Mucosa of rectum (tissue), 2 donors: Measurements from ENCODE around the gene C9orf40.

Experiments
- H3K27ac ChIP-seq, 2 donors: one replicate each; pipeline ENCODE4 v1.7.0; 2013; ENCODE audit warnings: inconsistent platforms in 2 of 2, low read depth in 2 of 2, low read length in 2 of 2
- H3K27me3 ChIP-seq, 2 donors: one replicate each; pipeline ENCODE4 v1.7.0; 2013; ENCODE audit warnings: low read length in 2 of 2; ENCODE audit not compliant: control insufficient read depth in 2 of 2, insufficient read depth in 2 of 2
- H3K36me3 ChIP-seq, 2 donors: one replicate each; pipeline ENCODE4 v1.7.0; 2013; ENCODE audit warnings: low read length in 2 of 2; ENCODE audit not compliant: control insufficient read depth in 2 of 2, insufficient read depth in 2 of 2
- H3K4me1 ChIP-seq, 2 donors: one replicate each; pipeline ENCODE4 v1.7.0; 2013; ENCODE audit warnings: low read length in 2 of 2, mild to moderate bottlenecking in 1 of 2; ENCODE audit not compliant: control insufficient read depth in 2 of 2, insufficient read depth in 2 of 2
- H3K4me3 ChIP-seq, 2 donors: one replicate each; pipeline ENCODE4 v1.7.0; 2013; ENCODE audit warnings: low read length in 2 of 2
- H3K9ac ChIP-seq, 2 donors: one replicate each; pipeline ENCODE4 v1.7.0; 2013; ENCODE audit warnings: low read length in 2 of 2, low read depth in 1 of 2, mild to moderate bottlenecking in 1 of 2
- H3K9me3 ChIP-seq, 2 donors: one replicate each; pipeline ENCODE4 v1.7.0; 2013; ENCODE audit warnings: low read length in 2 of 2; ENCODE audit not compliant: control insufficient read depth in 2 of 2
- donor health status: healthy.
- donor health status: Normal muscosa, but diverticular disease.

The C9orf40 gene

GRCh38 chr9:74963056-74963455, 10.3 kb upstream of the C9orf40 start:
- Histone ChIP-seq H3K4me1 (no peaks in the 10 kb centered on the region), H3K9me3 (peaks cover 0 to 2% of the 10 kb centered on the region in 2 donors), H3K4me3 (no peak overlapping the region), H3K36me3 (no peaks in the 10 kb centered on the region), H3K27me3 (no peaks in the 10 kb centered on the region), H3K9ac (no peak overlapping the region), H3K27ac (no peak overlapping the region)

DNA sequence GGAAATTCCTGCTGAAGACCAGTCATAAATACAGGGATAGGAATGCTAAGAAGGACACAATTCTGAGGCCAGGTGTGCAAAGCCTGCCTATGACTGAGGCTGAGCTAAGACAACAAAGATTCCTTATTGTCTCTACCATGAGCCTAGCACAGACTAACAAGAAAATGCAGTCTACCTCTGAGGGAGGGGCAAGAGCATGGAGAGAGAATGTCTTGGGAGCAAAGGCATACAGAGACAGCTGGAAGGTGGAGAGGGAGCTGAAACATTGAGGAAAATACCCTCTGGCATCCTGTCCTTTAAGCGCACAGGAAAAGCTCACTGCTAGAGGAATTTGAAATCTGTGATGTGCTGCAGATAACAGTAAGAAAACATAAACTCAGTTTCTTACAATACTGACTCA, 8.8 kb upstream of the C9orf40 start:
- Histone ChIP-seq H3K27me3 (no peaks in the 10 kb centered on the region), H3K36me3 (no peaks in the 10 kb centered on the region), H3K27ac (no peak overlapping the region), H3K9ac (no peak overlapping the region), H3K9me3 (peaks cover 0 to 2% of the 10 kb centered on the region in 2 donors), H3K4me3 (no peak overlapping the region), H3K4me1 (no peaks in the 10 kb centered on the region)

DNA sequence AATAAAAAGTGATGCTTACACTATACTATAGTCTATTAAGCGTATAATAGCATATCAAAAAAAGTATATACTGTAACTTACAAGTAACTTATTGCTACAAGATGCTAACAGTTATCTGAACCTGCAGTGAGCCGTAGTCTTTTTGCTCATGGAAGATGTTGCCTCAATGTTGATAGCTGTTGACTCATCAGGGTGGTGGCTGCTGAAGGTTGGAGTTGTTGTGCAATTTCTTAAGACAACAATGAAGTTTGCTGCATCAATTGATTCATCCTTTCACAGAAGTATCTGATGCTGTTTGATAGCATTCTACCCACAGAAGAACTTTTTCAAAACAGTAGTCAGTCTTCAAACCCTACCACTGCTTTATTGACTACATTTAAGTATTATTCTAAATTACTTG, 7.8 kb upstream of the C9orf40 start:
- Histone ChIP-seq H3K9me3 (peaks cover 0 to 2% of the 10 kb centered on the region in 2 donors), H3K36me3 (no peaks in the 10 kb centered on the region), H3K27me3 (no peaks in the 10 kb centered on the region), H3K4me3 (no peak overlapping the region), H3K4me1 (no peaks in the 10 kb centered on the region), H3K27ac (no peak overlapping the region), H3K9ac (no peak overlapping the region)

DNA sequence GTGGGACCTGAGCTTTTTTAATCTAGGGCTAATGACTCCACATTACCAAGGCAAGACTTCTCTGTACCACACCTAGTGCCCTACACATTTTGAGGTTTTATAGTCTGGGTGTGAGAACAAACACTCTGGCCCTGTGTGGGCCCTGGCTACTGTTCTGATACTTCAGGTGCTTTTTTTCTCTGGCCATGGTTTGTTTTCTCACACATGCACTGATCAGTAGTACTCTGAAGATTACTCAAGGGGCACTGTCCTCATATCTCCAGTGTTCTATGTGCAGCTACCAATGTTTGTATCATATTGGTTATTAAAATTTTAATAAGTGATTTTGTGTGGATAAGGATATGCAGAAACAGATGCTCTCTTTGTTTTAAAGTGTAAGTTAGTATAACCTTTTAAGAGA, 5.9 kb upstream of the C9orf40 start:
- no peaks in the 10 kb centered on the region for H3K27me3 ChIP-seq
- no peak overlapping the region for H3K27ac ChIP-seq
- no peaks in the 10 kb centered on the region for H3K36me3 ChIP-seq
- no peak overlapping the region for H3K4me3 ChIP-seq
- H3K9me3 ChIP-seq = peaks cover 0 to 2% of the 10 kb centered on the region in 2 donors
- no peaks in the 10 kb centered on the region for H3K4me1 ChIP-seq
- H3K9ac ChIP-seq = no peak overlapping the region

DNA sequence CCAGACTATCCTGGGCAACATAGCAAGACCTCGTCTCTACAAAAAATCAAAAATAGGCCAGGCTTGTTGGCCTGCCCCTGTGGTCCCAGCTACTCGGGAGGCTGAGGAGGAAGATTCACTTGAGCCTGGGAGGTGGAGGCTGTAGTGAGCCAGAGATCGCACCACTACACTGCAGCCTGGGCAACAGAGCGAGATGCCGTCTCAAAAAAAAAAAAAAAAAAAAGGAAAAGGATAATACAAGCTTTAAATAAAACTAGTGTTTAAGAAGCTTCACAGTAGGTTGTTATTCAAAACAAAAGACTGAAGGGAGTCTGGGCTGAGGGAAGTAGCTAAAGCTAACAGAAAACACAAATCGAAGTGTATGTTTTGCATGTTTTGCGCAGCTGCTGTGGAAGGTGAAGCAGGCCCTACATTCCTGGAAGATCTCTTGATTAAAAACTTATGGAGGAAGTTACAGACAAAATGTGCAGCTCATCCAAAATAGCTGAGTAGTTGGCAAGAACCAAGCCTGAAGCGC, 581 bp upstream of the C9orf40 start:
- Histone ChIP-seq H3K9ac (peak overlapping the region; percentile 87 to 96), H3K4me1 (peaks cover 4 to 6% of the 10 kb centered on the region in 2 donors), H3K36me3 (no peaks in the 10 kb centered on the region), H3K4me3 (peak overlapping the region; percentile 75 to 96), H3K9me3 (no peaks in the 10 kb centered on the region), H3K27me3 (no peaks in the 10 kb centered on the region), H3K27ac (peak overlapping the region; percentile 91 to 97)

GRCh38 chr9:74951725-74952151, 974 bp downstream of the C9orf40 start:
- Histone ChIP-seq H3K4me1 (peaks cover 4 to 6% of the 10 kb centered on the region in 2 donors), H3K9me3 (no peaks in the 10 kb centered on the region), H3K36me3 (no peaks in the 10 kb centered on the region), H3K27me3 (no peaks in the 10 kb centered on the region), H3K27ac (peak overlapping the region; percentile 91 to 97), H3K9ac (peak overlapping the region; percentile 86 to 92), H3K4me3 (peak overlapping the region; percentile 93 to 96)

DNA sequence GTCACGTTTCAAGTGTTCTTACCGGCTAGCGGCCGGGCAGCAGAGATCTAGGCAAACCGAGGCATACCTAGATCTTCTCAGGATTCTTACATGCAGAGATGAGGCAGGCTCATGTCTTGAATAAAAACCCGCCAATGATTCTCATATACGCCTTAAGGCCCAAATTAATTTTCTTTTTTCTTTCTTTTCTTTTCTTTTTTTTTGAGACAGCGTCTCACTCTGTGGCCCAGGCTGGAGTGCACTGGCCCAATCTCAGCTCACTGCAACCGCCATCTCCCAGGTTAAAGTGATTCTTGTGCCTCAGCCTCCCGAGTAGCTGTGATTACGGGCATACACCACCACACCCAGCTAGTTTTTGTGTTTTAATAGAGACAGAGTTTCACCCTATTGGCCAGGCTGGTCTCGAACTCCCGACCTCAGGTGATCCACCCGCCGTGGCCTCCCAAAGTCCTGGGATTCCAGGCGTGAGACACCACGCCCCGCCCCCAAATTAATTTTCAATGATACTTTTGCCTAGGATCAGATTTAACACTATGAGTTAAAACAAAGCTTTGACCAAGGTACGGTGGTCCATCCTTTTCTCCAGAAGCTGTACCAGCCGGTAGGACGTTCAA, 1.5 kb downstream of the C9orf40 start:
- H3K4me3 ChIP-seq = peak overlapping the region; percentile 93 to 96
- no peaks in the 10 kb centered on the region for H3K27me3 ChIP-seq
- no peaks in the 10 kb centered on the region for H3K36me3 ChIP-seq
- peaks cover 4 to 6% of the 10 kb centered on the region in 2 donors for H3K4me1 ChIP-seq
- H3K27ac ChIP-seq = peak overlapping the region; percentile 91 to 97
- H3K9me3 ChIP-seq = no peaks in the 10 kb centered on the region
- peak overlapping the region; percentile 86 to 92 for H3K9ac ChIP-seq

- no peaks in the 10 kb centered on the region for H3K27me3 ChIP-seq
- H3K9me3 ChIP-seq = no peaks in the 10 kb centered on the region
- no peaks in the 10 kb centered on the region for H3K36me3 ChIP-seq
- no peak overlapping the region for H3K9ac ChIP-seq
- peaks cover 4 to 6% of the 10 kb centered on the region in 2 donors for H3K4me1 ChIP-seq
- no peak overlapping the region for H3K4me3 ChIP-seq
- H3K27ac ChIP-seq = no peak overlapping the region
These were observed 2.6 kb downstream of the C9orf40 start for GRCh38 chr9:74949859-74950855.

- no peak overlapping the region for H3K4me3 ChIP-seq
- no peaks in the 10 kb centered on the region for H3K27me3 ChIP-seq
- no peak overlapping the region for H3K27ac ChIP-seq
These were observed 3.8 kb downstream of the C9orf40 start for GRCh38 chr9:74948937-74949336.

DNA sequence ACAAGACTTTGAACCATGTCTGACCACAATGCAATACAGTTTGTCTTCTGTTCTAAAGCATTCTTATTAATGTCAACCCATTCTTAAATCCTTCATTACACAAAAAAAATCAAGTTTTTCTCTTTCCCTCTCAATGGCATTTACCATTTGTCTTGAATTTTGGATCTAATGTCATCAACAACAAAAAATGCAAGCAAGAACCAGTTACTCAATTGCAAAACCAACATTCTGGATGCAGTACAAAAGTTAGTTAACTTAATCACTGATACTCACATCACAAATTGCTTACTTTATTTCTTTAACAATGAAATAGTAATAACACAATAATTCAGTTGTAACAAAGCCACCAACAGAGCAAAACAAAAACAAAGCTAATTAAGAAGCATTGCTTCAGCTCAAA, 6.0 kb downstream of the C9orf40 start:
- Histone ChIP-seq H3K36me3 (no peaks in the 10 kb centered on the region), H3K9me3 (no peaks in the 10 kb centered on the region), H3K27me3 (no peaks in the 10 kb centered on the region), H3K27ac (no peak overlapping the region), H3K9ac (no peak overlapping the region), H3K4me1 (peaks cover 4 to 6% of the 10 kb centered on the region in 2 donors), H3K4me3 (no peak overlapping the region)

More at GRCh38 chr9:74948937-74949336, 3.8 kb downstream of the C9orf40 start:
- no peak overlapping the region for H3K9ac ChIP-seq
- no peaks in the 10 kb centered on the region for H3K9me3 ChIP-seq
- no peaks in the 10 kb centered on the region for H3K36me3 ChIP-seq
- peaks cover 4 to 6% of the 10 kb centered on the region in 2 donors for H3K4me1 ChIP-seq
